CD4-positive, alpha-beta T cell treated with Interleukin-10 for 1 hour (primary cell): ENCODE results near the gene SIX5.
"Not testable (repeated sequence)": the region's sequence is repeated elsewhere in the genome, so short reads cannot be mapped to it uniquely, and the experiment has no call there.

ENCODE experiments used
- DNase-seq: peaks from one replicate; pipeline ENCODE4 v3.0.0-alpha.2; 2020

The SIX5 gene

DNA sequence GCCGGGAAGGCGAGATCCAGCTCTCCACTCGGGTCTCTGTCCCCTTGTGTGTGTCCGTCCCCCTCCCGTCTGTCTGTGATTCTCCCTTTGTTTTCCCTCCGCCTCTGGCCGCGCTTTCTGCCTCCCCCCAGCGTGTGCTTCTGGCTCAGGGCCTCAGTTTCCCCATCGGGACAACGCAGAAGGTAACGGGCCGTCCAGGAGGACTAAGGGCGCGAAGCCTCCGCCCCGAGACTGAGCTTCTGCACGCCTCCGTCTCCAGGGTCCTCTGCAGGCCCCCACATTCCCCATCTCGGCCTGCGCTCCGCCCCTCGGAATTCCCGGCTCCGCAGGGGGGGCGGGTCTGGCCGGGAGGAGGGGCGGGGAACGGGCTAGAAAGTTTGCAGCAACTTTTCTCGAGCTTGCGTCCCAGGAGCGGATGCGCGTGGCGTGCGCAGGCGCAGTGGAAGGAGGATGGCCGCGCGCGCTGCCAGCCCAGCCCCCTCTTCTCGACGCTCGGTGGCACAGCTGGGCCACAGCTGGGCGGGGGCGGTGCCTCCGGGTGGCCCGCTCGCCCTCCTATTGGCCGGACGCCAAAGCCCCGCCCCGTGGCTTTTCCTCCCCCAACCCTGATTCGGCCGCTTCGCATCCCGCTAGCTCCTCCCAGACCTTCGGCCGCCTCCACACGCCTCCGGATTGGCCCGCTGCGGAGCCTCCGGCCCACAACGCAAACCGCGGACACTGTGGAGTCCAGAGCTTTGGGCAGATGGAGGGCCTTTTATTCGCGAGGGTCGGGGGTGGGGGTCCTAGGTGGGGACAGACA is at the start of gene SIX5:
SIX5 (minus strand) TSS at position 269 of the 799 bp plus-strand sequence. CDS start 408 bp downstream, outside the sequence.
- peak; percentile 96 for DNase-seq

- no peak for DNase-seq
These were observed 48.8 kb upstream of the SIX5 start for GRCh38 chr19:45817725-45818301.

DNA sequence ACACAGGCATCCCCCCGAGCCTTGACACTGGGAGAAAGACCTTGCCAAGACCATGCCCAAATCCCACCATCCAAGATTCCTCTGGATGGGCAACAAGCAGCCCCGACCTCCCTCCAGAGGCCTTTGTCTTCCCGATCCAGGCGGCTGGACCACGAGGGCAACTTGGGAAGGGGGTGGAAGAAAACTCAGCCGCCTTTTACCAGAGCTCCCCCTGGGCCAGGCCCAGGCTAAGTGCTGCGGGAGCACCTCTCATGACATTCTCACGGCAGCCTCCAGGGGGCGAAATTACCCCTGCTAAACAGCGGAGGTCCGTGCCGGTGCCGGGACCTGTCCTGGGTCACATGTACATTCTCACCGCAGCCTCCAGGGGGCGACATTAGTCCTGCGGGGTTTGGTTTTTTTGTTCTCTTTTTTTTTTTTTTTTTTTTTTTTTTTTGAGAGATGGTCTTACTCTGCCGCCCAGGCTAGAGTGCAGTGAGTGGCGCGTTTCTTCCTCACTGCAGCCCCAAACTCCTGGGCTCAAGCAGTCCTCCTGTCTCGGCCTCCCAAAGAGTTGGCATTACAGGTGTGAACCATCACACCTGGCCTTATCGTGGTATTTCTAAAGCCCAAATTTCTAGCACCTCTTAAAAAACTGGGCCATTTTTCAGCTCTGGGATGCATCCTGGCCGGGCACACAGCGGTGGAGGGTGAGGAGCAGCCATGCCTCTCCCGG is 48.1 kb upstream of the SIX5 start:
- DNase-seq = peak; percentile 96

DNA sequence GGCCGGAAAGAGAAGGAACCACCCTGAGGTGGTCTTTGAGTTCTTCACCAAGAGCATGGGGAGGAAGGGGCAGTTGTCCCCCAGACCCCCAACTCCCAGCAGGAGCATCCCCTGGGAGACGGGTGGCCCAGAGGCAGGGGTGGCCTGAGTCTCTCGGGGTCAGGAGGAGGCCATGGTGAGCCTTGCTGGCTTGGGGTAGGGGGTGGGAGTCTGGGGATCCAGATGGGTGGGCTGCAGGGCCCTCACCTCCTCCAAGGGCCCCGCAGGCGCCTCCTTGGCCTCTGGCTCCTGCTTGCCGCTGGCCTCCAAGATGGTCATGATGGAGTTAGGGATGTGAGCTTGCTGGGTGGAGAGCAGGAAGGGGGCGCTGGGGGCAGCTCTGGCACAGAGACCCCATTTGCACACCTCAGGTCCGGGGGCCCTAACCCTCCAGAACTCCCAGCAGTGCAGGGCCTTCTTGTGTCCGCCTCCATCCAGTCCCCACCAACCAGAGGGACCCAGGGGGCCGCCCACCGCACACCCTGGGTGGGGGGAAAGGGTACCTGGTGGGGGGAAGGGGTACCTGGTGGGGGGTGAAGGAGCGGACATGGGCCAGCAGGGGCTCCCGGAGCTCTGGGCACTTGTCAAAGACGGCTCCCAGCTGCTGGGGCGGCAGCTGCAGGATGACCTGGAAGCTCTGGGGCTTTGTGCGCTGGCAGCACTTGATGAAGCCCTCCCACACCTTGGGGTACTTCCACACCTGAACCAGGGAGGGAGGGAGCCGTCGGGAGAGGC is 47.4 kb upstream of the SIX5 start:
- no peak for DNase-seq

- no peak for DNase-seq
These were observed 46.6 kb upstream of the SIX5 start for GRCh38 chr19:45815481-45816216.

DNA sequence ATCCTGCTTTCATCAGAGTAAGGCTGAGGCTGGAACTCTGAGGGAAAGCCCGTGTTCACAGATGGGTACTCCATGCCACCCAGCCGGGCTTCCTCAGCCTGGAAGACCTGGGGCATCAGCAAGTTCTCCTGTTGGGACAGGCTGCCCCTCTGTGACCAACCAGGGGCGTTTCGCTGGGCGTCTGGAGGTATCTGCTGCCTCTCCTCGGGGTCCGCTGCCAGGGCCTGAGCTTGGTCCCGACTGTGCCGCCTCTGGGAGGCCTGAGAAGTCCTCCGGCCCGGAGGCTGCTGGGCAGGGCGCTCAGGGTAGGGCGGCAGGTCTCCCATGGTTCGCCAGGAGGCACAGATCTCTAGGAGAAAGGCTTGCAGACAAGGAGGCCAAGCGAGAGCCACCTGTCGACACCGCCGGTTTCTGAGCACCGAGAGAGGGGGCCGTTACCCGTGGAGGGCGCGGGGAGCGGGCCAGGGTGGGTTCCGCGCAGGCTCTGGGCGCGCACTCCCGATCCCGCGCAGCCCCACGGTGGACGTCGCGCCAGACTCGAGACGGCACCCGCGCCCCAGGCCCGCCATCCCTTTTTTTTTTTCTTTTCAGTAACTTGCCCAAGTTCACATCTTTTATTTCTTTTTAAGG is 45.9 kb upstream of the SIX5 start, which contains the start of gene RSPH6A:
RSPH6A (minus strand) TSS at position 458 of the 630 bp plus-strand sequence; CDS start at position 326, 132 bp downstream.
- no peak for DNase-seq

DNA sequence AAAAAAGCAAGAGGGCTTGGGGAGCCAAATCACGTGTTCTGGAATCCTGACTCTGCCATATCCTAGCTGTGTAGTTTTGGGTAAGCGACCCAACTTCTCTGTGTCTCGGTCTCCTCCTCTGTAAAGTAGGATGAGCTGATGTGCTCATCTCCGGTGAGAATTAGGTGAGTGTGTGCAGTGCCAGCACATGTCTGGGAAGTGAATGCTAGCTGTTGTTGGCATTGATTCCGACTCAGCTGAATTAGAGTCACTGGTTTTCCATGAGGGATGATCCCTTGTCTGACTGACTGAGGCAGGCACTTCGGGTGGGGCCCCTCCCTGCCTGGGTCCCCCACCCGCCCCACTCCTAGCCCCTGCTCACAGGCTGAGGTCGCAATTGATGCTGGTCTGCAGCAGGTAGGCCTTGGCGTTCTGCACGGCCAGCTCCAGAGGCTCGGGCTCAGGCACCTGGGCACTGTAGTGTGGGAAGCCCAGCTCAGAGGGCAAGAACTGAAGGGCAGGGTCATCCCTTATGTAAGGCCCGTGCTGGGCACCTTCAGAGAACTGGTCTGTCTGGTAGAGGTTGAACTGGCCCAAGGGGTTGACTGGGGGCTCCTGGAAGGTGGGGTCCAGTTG is 45.2 kb upstream of the SIX5 start:
- DNase-seq = no peak

- no peak for DNase-seq
These were observed 43.2 kb upstream of the SIX5 start for GRCh38 chr19:45812297-45812696.

DNA sequence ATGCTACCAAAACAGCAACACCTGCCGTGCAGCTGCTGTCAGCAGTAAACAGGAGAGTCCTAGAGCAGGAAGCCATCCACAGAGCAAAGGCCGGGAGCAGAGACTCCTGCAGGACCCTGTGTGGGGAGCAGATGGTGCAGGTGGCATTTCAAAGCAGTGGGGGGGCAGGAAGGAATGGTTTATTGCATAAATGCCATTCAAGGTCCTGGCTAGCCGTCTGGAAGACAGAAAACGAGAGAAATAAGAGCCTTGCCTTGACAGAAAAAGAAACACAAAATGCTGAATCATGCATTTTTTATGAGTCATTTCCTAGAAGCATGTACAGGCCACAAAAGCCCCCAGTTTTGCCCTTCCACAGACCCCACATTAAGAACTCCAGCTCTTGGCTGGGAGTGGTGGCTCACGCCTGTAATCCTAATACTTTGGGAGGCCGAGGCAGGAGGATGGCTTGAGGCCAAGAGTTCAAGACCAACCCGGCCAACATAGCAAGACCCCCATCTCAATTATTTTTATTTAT is 40.6 kb upstream of the SIX5 start:
- DNase-seq = no peak

- DNase-seq = no peak
These were observed 36.7 kb upstream of the SIX5 start for GRCh38 chr19:45805719-45806118.

- DNase-seq = no peak
These were observed 35.8 kb upstream of the SIX5 start for GRCh38 chr19:45804959-45805230.

DNA sequence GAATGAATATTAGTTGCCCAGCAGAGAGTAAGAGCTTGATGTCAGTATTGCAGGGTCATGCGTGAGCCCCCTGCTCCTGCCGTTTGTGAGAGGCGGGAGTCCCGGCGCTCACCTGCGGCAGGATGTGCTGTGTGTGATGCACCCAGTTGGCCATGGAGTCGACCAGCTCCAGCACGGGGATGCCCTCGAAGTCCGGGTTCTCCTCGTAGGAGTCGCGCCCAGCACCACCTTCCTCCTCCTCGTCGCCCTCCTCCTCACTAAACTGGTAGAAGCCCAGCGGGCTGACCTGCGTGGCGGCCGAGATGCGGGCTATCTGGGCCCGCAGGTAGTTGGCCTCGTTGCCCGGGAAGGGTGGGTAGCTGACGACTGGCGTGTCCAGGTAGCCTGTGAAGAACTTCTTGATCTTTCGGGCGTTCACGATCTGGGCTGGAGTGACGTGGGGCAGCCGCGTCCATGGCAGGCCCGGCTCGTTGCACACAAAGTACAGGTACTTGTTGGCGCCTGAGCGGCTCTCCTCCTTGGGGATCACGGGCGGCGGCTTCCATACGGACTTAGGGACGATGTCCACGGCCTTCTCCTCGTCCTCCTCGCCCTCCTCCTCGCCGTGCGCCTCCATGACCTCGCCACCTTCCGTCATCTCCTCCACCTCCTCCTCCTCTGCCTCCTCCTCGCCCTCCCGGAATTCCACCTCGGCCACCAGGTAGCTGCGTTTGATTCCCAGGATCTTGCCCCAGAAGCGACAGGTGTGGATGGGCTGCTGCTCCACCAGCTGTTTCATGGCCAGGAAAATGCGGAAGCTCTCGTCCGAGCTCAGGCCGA is 35.3 kb upstream of the SIX5 start:
- DNase-seq = no peak

GRCh38 chr19:45801603-45802175 is 32.6 kb upstream of the SIX5 start:
- DNase-seq = no peak

DNA sequence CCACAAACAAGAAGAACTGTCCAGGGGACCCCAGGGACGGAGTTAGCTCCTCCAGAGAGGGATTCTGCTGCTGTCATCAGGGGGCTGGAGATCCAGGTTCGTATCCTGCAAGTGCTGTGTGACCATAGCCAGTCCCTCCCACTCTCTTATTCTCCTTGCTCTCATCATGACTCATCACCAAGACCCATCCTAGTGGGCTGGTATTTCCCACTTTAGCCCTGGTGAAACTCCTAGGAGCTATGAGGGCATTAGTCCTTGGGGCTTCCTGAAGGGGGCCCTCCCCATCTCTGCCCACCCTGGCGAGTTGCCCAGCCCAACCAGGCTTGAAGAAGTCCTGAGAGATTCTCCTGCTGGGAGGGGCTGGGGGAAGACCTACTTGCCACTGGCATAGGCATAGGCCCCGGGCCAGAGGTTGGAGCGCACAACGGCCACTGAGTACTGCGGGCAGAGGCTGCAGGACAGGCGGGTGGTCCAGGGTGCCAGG is 31.1 kb upstream of the SIX5 start:
- DNase-seq = no peak

- DNase-seq = not testable (repeated sequence)
These were observed 30.5 kb upstream of the SIX5 start for GRCh38 chr19:45799541-45799940.

- DNase-seq = peak; percentile 71
These were observed 30.0 kb upstream of the SIX5 start for GRCh38 chr19:45798995-45799517.

- DNase-seq = no peak
These were observed 25.6 kb upstream of the SIX5 start for GRCh38 chr19:45794627-45795026.

GRCh38 chr19:45793876-45794275 is 24.8 kb upstream of the SIX5 start:
- no peak for DNase-seq

- no peak for DNase-seq
These were observed 24.1 kb upstream of the SIX5 start for GRCh38 chr19:45793178-45793564.
